ENCODE results near the gene CD28.

Gene CD28

DNA sequence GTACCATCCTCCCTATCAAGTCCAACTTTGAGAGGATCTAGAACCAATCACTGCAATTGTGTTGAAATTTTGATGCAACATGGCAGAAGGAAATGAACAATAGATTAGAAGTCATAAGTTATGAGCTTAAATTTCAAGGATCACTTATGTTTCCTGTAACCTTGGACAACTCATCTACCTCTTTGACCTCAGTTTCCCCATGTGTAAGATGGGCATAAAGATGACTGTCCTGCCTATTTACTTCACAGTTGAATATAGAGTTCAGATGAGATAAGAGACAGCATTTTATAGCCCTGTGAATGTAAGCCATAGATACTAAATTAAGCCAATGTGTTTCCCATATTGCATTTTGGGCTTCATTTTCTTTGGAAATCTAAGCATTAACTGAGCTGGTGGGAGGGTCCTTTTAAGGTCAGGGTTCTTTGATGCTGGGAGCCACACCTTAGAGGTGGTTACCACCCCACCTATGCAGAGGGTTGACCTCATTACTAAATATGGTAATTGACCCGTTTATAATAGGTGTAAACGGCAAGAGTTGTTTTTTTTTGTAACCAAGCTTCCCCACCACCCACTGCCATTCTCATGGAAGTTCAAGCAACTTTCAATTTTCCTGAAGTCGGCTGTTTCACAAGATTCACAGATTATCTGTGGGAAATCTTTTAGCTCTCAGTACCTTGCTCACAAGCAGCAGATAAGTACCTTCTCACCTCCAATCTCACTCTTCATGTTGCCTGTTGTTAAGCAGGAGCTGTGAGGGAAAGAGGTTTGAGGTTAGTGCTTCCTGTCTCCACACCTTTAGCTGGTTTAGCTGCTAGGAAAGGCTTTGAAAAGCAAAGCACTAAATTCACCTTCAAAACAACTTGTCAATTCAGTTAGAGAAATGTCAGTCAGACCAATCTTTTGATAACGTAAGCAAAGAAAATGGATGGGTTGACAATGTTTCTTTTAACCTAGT lies 13.3 kb downstream of the CD28 start:
- no peak for DNase-seq

DNA sequence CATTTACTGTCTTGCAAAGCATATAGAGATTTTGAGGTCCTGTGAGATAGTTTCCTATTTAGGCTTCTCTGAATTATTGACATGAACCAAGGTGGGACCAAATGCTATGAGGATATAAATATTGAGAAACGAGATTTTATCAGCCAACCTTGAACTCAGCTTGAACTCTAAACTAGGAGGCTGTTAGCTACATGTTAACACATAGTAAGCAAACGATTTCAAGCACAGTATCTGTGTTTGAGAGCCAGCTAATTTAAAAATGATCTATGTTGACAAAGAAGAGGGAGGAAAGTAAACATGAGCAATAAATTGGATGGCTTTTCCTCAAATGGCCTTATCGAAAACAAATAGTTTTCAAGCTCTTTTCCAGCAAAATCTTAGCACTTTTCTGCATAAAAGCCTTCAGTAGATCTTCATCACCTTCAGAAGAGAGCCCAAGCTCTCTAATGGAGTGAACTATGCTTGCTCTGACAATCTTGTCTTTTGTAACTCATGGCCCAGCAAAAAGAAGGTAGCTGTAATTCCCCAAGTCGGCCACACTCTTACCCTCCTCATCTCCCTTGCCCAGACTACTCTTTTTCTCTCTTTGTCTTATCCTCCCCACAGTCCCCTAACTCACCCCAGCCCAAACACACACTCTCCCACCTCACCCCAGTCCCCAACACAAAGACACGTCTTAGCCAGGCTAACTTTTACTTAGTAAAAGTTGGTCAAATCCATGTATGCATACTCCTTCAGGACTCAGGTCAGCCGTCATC lies 14.7 kb downstream of the CD28 start:
- no peak for DNase-seq

DNA sequence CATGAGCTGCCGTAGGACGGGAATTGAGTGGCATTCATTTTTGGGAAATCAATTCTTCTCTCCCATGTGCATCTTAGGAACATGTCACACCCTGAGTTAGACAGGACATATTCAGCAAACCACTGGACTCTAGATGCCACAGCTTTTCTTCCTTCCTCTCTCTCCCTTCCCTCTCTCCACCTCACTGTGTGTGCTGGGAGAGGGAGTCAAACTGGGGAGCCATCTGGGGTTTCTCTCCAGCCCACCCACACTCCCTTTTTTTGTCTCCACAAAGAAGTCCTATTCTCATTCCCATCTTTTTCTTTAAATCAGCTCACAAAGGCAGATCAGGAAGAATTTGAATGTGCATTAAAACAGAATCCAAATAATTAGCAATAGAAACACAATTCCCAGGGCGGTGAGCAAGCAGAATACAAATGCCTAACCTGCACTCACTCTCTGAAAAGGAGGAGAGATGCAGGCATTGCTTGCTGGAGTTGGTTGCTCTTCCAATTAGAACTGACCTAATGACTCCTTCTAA lies 15.4 kb downstream of the CD28 start:
- DNase-seq, result no peak

DNA sequence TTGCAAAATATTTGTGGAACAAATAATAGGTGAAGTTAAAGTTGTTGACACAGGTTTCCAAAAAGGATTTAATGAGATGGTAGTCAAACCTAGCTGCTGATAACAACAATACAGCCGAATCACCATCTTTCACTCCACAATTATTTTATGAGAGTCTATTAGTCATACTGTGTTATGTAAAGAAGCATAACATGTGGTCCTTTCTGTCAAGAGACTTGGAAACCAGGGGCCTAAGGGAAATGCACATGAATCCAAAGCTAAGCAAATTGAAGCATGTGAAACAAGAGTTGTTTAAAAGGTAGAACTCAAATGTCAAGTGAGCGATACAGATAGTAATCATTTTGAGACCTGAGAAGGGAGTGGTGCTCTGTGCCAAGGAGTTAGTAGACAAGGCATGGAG lies 16.0 kb downstream of the CD28 start:
- DNase-seq, result no peak

DNA sequence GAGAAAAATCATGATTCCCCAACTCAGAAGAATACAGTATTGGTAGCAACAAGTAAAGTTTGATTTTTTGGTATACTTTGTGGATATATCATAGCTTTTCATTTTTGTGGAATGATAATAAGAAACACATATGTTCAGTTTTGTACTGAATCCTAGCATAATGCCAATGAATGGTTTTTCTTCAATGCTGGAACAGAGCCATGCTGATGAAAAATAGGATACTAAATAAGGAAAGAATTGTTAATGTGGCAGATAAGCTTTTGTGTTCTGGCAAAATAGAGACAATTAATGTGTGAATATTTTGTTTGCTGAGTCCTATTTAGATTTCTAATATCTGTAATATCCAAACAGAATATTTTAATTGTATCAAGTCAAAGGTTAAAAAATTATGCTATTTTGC lies 21.9 kb downstream of the CD28 start:
- no peak for DNase-seq

DNA sequence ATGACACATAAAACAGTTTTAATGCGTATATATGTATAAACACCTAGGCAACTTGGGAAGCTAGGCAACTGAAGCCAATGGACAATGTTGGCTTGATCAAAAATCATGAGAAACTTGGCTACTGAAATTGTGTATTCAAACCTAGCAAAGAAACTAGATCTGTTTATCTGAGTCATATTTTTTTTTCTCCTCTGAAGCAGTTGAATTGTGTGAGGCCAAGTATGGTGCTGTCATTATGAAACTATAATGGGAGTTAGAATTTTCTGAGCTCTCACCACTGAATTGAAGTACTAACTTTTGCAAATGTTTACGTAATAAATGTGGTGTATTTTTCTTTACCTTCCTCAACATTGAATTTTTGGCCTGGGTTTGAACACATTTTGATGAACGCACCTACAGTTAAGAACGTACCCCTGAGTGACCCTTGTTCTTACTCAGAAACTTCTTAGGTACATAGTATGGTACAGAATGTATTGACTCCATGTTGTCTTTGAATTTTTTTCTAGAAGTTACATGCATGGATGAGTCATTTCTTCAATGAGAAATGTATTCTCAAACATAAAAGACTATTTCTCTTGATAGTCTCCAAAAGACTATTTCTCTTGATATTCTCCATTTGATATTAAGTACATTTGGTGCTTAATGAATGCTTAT lies 23.8 kb downstream of the CD28 start:
- no peak for DNase-seq

DNA sequence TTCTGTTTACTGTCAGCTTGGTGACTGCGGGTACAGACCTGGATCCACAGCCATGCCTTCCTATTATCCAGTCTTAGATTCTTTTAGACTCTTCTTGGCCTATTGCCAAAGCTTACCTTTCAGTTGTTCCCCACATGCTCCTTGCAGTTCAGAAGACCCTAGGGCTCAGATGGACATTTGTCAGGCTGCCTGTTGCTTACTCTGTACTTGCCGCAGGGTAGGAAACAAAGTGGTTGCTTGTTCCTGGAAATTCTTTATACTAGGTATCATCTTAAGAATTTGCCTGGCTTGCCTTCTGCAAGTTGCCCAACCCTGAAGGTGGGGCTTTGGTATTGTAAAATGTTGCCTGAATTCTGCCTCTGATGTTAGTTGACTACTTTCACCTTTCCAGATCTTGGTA lies 24.4 kb downstream of the CD28 start:
- no peak for DNase-seq

DNA sequence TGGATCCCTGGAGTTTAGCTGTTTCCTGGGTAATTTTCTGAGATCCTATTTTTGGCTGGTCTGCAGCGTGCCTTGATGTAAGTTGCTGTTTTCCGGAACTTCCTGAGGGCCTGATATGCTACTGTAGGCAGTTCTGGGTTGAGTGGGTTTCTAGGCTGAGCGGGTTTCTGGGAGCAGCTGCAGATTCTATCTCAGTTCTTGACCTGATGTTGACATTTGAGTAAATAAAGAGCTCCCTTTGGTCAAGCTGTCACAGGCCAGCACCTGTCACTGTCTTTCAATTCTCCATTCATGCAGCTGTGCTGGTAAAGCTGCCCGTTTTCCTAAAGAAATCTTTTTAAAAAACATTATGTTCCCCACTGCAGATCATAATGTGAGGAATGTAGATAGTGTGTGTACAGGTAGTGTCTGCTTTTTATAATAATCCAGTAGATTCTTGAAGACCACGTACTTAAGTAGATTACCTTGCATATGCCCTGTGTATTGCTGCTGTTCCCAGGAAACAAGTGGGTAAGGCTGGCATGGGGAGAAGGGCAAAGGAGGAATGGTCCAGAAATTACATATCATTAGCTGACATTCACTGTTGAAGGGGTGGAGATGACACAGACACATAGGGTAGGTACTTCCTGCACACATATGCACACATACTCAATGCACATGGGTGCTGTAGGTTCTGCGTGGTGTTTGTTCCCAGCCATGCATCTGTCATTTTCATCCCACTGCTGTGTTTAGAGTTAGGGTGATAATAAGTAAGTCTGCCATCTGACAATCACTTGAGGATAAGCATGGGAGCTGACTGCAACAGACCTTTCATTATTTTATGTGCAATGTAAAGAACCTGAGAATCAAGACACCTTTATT lies 25.9 kb downstream of the CD28 start:
- no peak for DNase-seq

DNA sequence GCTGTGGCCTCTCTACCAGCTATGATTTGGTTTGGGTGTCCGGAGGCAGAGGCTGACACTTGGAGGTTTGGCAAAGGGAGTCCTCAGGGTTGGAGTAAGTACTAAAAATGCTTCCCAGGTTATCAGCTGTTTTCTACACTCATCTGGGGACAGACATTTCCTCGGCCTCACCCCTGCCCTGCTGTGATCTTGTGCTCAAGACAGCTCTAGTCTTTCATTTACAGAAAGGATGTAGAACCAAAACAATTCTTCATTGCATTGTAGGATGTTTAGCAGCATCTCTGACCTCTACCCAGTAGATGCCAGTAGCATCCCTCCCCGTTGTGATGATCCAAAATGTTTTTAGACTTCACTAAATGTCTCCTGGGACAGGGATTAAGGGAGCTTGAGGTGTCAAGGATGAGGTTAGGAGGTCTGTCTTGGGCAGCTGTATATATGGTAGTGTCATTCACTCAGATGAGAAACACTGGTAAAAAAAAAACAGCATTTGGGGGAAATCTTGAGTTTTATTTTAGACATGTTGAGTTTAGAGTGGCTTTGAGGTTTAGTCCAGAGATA lies 26.6 kb downstream of the CD28 start:
- DNase-seq, result no peak

DNA sequence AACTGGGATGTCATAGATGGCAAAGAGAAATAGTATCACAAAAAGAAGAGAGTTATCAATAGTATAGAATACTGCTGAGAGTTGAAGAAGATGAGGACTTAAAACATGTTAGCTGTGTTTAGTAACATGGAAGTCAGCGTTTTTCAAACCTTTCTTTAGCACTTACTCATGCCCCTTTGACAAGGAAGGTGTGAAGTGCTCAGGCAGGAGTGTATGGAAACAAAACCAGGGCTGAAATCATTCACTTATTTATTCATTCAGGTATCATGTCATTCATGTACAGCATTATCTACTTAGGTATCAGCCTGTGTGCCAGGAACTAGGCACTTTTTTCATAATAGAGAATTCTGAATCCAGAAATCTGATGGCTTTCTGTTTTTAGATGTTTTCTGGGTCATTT lies 27.2 kb downstream of the CD28 start:
- no peak for DNase-seq

DNA sequence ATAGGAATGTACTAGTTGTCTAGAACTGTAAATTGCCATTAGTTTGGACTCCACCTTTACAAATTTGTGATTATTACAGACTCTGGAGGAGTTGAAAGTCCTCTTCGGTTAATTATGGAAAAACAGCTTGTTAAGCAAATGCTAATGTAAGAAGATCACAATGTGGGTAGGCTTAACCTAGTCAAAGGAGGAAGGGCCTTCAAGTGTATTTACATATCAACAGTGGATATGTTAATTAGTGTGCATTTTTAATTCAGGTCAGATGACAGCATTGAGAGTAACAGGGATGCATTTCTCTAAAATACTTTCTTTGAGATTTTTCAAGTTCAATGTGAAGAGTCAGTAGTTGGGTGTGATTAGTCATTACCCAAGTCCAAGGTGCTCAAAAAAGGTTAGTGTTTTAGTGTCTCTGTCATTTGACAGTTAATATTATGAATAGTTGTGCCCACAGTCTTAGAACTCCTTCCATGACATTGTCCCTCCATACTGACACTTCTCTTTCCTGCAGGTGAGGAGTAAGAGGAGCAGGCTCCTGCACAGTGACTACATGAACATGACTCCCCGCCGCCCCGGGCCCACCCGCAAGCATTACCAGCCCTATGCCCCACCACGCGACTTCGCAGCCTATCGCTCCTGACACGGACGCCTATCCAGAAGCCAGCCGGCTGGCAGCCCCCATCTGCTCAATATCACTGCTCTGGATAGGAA lies 28.0 kb downstream of the CD28 start:
- DNase-seq, result no peak

DNA sequence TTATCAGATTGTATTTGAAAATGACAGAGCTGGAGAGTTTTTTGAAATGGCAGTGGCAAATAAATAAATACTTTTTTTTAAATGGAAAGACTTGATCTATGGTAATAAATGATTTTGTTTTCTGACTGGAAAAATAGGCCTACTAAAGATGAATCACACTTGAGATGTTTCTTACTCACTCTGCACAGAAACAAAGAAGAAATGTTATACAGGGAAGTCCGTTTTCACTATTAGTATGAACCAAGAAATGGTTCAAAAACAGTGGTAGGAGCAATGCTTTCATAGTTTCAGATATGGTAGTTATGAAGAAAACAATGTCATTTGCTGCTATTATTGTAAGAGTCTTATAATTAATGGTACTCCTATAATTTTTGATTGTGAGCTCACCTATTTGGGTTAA lies 30.9 kb downstream of the CD28 start:
- DNase-seq, result no peak

DNA sequence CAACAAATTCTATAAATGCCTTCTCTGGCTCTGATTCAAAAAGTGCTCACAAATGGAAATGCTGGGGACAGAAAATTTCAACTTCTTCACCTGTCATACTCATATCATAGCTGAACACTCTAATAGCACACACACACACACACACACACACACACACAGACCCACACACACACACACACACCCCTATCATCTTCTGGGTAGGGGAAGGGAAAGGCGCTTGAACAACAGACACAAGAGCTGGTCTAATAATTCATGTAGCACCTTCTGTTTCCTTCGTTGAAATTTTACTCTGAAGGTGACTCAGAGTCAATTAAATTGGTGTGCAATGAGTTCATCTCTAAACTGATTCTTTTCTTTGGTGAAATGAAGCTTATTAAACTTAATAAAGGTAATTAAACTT lies 32.9 kb downstream of the CD28 start:
- DNase-seq, result no peak

DNA sequence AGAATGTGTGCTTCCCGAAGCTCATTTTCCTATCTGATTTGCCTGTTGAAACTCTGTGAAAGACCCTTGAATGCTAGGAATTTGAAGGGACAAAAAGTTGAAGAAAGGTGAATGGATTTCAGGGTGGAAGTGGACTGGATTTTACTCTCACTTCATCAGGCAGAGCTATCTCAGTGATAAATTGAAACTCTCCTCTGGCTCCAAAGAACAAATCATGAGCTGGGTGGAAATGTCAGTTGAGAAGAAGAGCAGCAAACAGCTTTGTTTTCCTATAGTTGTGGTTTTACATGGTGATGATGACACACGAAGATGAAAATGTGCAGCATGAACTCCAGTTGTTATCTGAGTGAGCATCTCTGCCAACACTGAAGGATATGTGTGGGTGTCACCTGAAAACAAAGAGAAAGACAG lies 34.4 kb downstream of the CD28 start:
- no peak for DNase-seq

DNA sequence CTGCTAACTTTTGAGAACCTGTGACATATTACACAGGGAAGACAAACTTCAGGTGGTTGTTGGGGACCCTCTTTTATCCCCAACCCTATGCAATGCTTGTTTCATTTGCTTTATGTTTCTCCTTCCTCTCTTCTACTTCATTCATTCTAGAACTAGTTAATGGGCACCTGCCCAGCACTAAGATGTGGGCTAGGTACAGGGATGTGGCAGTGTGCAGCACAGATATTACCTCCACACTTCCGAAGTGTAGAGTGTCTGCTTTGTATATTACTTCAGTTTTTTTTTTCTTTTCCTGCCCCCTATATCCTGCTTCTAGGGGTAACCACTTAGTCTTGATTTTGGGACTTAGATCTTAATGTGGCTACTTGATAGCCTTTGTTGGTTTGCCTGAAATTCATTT lies 35.1 kb downstream of the CD28 start:
- no peak for DNase-seq

DNA sequence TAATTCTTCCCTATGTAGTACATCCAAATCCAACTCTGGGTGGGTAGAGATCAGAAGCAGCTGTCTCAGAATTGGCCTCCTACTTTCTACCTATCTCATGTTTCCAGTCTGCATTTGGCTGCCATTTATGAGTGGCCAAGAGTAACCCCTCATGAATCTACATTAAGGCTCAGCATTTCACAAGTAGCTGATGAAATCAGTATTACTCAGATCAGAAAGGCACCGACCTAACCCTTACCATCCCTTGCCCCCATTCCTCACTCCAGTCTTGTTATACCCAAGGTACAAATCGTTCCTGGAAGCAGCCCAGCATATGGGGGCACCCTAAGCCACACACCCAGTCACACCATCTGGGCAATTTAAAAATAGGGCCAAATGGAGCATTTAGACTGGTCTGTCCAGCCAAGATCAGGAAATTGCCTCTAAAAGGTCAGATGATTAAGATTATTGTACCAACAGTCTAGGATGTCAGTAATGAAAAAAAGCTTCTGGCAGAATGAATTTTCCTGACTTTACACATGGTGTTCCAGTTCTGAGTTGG lies 37.1 kb downstream of the CD28 start:
- DNase-seq, result no peak

DNA sequence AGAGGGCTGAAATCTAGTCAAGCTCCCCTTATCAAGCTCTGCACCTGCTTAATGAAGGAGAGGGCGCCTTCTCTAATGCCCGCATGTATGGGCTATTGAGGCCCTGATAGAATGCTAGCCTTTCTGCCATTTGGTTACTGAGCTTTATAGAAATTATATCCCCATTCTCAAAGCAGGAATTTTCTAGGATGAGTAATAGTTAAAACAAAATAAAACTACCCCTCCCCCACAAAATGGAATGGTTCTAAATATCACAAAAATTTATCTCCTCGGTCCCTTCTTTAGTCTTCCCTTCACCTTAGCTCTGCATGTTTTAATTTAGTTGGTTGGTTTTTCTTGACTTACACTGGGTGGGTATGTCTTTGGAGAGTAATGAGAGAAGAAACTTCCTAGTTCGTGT lies 37.7 kb downstream of the CD28 start:
- no peak for DNase-seq

DNA sequence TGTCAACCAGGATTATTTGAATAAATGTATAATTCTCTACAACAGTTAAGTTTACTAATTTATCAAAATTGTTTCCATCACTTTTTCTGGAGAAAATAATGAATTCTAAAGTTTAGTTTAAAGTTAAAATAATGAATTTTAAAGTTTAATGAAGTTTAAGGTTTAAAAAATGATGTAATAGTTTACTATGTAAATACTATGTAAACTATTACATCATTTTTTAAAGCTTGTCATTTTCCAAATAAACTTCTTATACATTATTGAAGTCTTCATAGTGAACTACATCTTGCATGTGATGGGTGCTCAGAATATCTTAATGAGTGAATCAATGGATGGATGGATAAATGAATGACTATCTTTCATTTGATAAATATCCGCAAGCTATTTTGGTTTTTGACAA lies 38.8 kb downstream of the CD28 start:
- DNase-seq, result no peak

DNA sequence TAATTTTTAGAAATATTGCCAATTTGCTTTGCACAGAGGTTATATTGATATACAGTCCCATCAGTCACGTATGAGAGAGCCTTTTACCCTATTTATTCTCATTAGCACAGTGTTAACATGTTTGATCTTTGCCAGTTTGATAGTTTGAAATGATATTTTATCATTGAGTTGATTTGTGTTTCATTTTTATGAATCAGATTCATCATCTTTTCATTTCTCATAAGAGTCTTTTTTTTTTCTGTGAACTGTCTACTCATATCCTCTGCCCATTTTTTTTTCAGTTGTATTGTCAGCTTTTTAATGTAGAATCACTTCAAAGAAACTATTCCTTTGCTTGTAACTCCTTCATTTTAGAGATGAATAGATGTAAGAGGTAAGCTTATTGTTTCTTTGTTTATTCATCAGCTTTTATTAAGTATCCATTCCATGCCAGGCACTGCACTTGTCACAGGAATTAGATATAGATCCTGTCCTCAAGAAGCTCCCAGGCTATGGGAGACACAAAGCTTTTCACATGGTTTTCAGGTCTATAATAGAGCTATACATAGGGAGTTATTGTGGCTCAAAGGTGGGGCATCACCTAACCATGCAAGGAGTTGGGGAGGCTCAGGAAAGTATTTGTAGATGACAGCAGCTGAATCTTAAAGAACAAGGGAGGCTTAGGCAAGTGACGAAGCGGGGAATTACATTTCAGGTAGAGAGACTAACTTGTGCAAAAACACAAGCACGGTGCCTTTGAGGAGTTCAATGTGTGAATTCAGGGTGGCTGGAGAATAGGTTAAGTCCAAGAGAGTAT lies 42.1 kb downstream of the CD28 start:
- no peak for DNase-seq

DNA sequence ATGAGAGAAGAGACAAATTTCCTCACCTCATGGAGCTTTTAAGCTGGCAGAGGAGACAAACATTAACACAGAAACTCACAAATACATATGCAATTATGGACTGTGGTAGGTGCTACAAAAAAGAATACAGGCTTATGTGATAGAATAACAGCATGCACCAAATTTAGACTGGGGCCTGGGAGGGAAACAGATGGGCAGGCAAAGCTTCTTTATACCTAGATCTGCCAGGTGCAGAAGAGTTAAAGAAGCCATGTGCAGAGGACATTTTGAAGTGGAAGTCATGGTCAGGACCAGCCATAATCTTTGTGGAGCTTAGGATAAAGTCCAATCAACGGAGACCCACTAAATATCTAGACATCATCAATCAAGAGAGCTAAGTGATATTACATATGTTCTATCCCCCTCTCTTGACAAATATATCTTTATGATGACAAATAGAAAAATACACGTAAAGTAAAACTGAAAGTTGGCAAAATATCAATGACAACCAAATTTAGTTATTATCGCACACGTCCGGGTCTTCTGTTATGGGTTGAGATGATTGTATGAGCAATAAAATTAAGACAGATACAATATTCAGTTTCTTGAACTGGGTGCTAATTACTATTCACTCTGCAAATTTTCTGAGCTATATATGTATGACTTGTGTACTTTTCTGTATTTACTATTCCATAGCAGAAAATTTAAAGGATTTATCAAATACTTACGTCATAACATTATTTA lies 44.1 kb downstream of the CD28 start:
- no peak for DNase-seq

Measured in NCI-H2171 treated with DMSO at 0.1 percent for 48 hours (cell line).